ENCODE data around the gene PTBP3.

DNA sequence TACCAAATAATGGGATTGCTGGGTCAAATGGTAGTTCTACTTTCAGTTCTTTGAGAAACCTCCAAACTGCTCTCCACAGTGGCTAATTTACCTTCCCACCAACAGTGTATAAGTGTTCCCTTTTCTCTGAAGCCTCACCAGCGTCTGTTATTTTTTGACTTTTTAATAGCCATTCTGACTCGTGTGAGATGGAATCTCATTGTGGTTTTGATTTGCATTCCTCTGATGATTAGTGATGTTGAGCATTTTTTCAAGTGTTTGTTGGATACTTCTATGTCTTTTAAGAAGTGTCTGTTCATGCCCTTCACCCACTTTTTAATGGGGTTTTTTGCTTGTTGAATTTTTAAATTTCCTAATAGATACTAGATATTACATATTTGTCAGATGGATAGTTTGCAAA lies 129.9 kb downstream of the PTBP3 start:
- no peak for TF ChIP-seq POLR2A (IDR thresholded peaks at IDR 0.05; ENCODE audit: low read depth, low read length)
- no peak for TF ChIP-seq POLR2AphosphoS5 (IDR thresholded peaks at IDR 0.05; ENCODE audit: low read depth, low read length)
- no peak for TF ChIP-seq SPI1 (IDR thresholded peaks at IDR 0.05; ENCODE audit: low read depth, low read length)
- TF ChIP-seq TAF1 (IDR thresholded peaks at IDR 0.05; ENCODE audit: low read depth, low read length), result no peak

Measured in GM12891 (cell line).